GM12864 (cell line): ENCODE results near the gene PRCC.

Source experiments
- DNase-seq: peaks from one replicate; pipeline ENCODE4 v3.0.0-alpha.2; 2011; ENCODE audit warnings: low read depth
- H3K4me3 ChIP-seq: 2 replicates; pipeline ENCODE4 v1.5.1; 2011; ENCODE audit warnings: mild to moderate bottlenecking, low read depth, low read length, control low read depth
- TF ChIP-seq, protein P1 (sequence below): IDR thresholded peaks from 2 replicates; pipeline ENCODE4 v1.5.1; 2011; ENCODE audit warnings: low read depth, mild to moderate bottlenecking, moderate library complexity, low read length, control low read depth, inconsistent platforms; ENCODE audit errors: missing control alignments

Gene PRCC

DNA sequence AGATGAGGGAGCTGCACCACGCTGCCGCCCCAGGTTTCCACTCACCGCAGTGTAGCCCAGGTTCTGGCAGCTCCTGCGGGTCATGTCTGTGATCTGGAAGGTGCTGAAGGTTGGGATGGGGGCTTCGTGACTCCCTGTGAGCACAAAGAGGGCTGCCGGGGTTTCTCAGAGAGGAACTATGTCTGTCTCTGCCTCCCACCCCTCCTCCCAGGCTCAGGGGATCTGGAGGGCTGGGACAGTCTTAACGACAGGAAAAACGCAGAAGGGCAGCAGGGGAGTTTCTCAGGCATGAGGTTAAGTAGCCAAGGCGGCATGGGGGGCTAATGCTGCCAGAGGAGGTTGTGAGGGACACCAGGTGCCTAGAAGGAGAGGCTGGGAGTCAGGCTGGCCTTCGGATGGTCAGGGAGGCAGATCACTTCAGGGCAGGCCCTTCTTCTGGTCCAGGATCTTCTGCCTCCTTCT, 48.7 kb downstream of the PRCC start:
- TF ChIP-seq, protein P1, sequence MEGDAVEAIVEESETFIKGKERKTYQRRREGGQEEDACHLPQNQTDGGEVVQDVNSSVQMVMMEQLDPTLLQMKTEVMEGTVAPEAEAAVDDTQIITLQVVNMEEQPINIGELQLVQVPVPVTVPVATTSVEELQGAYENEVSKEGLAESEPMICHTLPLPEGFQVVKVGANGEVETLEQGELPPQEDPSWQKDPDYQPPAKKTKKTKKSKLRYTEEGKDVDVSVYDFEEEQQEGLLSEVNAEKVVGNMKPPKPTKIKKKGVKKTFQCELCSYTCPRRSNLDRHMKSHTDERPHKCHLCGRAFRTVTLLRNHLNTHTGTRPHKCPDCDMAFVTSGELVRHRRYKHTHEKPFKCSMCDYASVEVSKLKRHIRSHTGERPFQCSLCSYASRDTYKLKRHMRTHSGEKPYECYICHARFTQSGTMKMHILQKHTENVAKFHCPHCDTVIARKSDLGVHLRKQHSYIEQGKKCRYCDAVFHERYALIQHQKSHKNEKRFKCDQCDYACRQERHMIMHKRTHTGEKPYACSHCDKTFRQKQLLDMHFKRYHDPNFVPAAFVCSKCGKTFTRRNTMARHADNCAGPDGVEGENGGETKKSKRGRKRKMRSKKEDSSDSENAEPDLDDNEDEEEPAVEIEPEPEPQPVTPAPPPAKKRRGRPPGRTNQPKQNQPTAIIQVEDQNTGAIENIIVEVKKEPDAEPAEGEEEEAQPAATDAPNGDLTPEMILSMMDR = no peak
- no peak for DNase-seq
- peak overlapping the region; percentile 62 for H3K4me3 ChIP-seq

DNA sequence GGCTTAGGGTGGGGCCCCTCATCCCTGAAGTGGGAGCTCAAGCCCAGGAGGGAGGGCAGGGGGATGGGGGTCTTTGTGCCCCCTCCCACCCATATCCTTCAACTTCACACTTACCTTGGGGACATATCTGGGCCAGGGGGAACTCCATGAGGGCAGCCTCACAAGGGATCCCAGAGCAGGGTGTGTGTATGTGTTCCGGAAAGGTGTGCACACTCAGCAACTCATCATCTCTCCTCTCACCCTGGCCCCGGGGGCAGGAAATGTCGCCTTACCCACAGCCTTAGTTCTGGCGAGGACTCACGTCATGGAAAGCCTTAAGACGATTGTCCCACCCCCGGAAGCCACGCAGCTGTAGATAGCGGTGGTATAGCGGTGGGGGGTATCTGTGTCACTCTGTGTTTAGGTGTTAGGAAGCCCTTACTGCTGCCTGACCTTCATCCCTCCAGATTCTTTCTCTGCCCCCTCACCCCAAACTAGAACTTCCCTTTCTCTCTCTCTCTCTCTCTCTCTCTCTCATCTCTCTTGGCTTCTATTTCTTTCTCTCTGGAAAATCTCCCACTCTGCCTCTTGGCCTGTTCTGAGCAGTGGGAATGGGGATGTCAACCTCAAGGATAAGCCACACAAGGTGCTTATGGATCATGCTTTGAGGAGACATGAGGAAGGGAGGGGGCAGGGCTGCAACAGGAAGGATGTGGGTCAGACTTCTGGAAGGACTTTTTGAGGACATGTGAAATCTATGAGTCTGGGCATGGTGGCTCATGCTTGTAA, 49.4 kb downstream of the PRCC start, which contains the start of gene SH2D2A:
SH2D2A (minus strand) TSS at position 288 of the 768 bp plus-strand sequence; CDS start at position 148, 140 bp downstream.
- TF ChIP-seq, protein P1 = no peak

DNA sequence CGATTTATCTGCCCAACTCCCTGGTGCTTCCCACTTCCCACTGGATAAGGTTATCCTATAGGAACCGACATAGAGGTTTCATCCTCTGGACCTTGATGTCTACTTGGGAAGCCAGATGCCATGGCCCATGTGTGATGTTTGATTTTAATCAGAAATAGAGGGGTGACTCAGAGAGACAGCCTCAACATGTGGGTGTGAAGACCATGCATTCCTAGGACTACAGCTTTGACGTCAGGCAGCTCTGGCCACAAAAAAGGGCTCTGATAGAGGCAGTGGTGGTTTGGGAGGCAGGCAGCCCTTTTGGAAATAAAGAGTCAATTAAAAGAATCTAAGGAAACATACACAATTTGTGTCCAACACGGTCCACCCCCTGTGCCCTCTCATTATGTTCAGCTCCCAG, 54.5 kb downstream of the PRCC start:
- TF ChIP-seq, protein P1 = no peak
- DNase-seq = no peak

More for the DNA sequence above, 49.4 kb downstream of the PRCC start, which contains the start of gene SH2D2A:
- peak; percentile 69 for DNase-seq
- H3K4me3 ChIP-seq = peak within 1 kb of the TSS; percentile 62

DNA sequence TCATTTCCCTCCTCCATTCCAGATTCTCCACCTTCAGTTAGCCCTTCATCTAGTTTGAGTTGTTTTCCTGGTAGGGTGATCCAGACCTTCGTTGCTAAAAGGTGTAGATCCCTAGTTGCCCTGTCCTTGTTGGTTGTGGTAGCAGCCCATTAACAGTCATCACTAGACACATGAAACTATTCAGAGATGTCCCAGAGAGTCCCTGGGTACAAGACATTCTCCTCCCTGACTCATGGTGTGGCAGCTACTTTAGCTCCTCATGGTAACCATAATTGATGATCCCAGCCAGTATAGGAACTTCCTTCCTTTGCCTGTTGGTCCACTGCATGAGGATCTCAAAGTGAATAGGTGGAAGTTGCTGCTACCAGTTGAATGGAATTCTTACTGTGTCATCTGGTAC, 55.3 kb downstream of the PRCC start:
- TF ChIP-seq, protein P1 = no peak

More for the DNA sequence above, 54.5 kb downstream of the PRCC start:
- H3K4me3 ChIP-seq = no peak overlapping the region

DNA sequence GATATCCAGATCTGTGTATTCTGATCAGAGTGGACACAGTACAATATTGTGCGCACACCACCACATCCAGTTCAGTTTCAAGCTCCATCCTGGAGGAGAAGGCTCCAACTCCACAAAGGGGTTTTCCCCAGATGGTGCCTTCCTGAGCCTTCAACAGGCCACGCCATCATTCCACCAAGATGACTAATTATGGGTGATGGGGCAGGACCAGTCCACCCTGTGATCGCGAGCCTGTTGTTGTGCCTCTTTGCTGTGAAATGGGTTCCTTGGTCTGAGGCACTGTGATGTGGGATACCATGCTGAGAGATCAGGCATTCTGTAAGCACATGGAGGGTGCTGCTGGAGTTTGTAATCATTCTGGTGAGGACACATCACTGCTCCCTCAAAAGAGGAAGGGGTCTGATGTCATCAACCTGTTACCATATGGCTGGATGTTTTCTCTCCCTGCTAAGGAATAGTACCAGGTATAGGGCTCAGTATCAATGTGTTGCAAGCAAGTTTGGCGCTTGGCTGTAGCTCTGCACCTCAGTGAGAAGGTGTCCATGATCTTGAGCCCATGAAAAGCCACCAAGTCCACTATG, 56.0 kb downstream of the PRCC start:
- TF ChIP-seq, protein P1 = no peak
- DNase-seq = no peak
- no peak overlapping the region for H3K4me3 ChIP-seq

More for the DNA sequence above, 55.3 kb downstream of the PRCC start:
- no peak overlapping the region for H3K4me3 ChIP-seq
- DNase-seq = no peak

DNA sequence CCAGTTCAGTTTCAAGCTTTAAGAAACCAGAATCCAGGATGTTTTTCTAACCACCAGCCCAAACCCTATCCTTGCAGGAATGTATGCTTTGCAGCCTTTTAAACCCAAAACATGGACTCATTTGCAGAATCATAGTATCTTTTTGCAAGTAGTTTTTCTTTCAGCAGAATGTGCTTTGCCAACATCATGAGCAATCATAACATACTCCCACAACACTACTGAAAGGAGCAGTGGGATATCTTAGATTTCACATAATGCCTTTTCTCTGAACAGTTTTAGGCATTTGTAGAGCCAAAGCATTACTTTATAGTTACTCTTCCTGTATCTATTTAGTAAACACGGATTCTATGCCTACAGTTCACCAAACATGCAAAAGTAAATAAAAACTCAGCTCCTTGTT, 59.3 kb downstream of the PRCC start:
- no peak overlapping the region for H3K4me3 ChIP-seq
- TF ChIP-seq, protein P1 = no peak

More for the DNA sequence above, 59.3 kb downstream of the PRCC start:
- DNase-seq = no peak
